Breast epithelium (tissue), 4 donors: ENCODE results near the gene CIBAR2. TPM values are rescaled to one million over a fixed set of nuclear protein-coding genes. Genes with fewer than 3 reads are reported as not detected.

Experiments
- DNase-seq, 2 donors: peaks; one replicate each; pipeline ENCODE4 v3.0.0-alpha.2; 2019; ENCODE audit warnings: low spot score in 2 of 2
- H3K27ac ChIP-seq, 2 donors: fragments of 200-600 bp; sonication (generic) in 1 of 2; one replicate each; pipeline ENCODE4 v1.5.1; 2016 to 2019; ENCODE audit warnings: mild to moderate bottlenecking in 1 of 2
- H3K27me3 ChIP-seq, 2 donors: fragments of 200-600 bp; sonication (generic) in 1 of 2; one replicate each; pipeline versions ENCODE4 v1.5.1 to v1.6.0; 2017 to 2019; ENCODE audit warnings: control low read depth in 1 of 2, mild to moderate bottlenecking in 1 of 2
- H3K36me3 ChIP-seq: fragments of 200-600 bp; one replicate; pipeline ENCODE4 v1.5.1; 2019
- H3K4me1 ChIP-seq, 2 donors: fragments of 200-600 bp; sonication (generic); one replicate each; pipeline ENCODE4 v1.5.1; 2016 to 2019; ENCODE audit warnings: control low read depth in 1 of 2
- H3K4me3 ChIP-seq, 3 donors: fragments of 200-600 bp; sonication (generic); 1 replicate in 2 of 3; 2 replicates in 1 of 3; pipeline ENCODE4 v1.5.1; 2016 to 2019; ENCODE audit warnings: mild to moderate bottlenecking in 3 of 3, moderate library complexity in 2 of 3
- H3K9me3 ChIP-seq, 2 donors: fragments of 200-600 bp; sonication (generic) in 1 of 2; one replicate each; pipeline ENCODE4 v1.5.1; 2016 to 2019; ENCODE audit warnings: control low read depth in 1 of 2
- POLR2A ChIP-seq: fragments of 450-650 bp; IDR thresholded peaks from one replicate; pipeline ENCODE4 v1.6.1; 2016; ENCODE audit warnings: antibody characterized with exemption, mild to moderate bottlenecking, moderate library complexity
- POLR2AphosphoS5 ChIP-seq, 3 donors: sonication (generic); formaldehyde crosslinking; IDR thresholded peaks; one replicate each; pipeline ENCODE4 v1.6.1; 2017; ENCODE audit warnings: antibody characterized with exemption in 3 of 3
- intact Hi-C: fragments of 100-400 bp; cut with DNase I; formaldehyde crosslinking; loops from one replicate; pipeline ENCODE4 v1.15.1; 2023; ENCODE audit warnings: low total_unique reads
- total RNA-seq, 3 donors: library from RNA; depleted of rRNA; stranded (reverse); fragments of >200 nt; gene quantifications; one replicate each; pipeline ENCODE4 v1.1.0, GENCODE V29; 2016
- TF ChIP-seq, protein P1 (sequence below), 3 donors: fragments of 450-650 bp; IDR thresholded peaks; one replicate each; pipeline ENCODE4 v1.5.1; 2016 to 2017; ENCODE audit warnings: antibody characterized with exemption in 3 of 3, mild to moderate bottlenecking in 3 of 3, moderate library complexity in 3 of 3

Gene CIBAR2
- total RNA-seq, 3 donors from 2014 or later: not detected

DNA sequence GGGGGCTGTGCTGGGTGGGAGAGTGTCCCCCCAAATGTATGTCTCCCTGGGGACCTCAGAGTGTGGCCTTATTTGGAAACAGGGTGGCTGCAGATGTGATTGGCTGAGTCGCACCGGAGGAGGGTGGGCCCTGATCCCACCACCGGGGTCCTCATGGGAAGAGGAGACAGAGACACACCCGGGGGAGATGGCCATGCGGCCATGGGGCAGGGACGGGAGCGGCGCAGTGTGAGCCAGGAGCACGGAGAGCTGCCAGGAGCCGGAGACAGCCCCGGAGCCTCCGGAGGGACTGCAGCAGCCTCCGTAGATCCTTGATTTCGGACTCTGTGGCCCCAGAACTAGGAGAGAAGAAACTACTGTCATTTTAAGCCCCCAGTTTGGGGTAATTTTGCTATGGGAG, 1.6 kb upstream of the CIBAR2 start:
- no peaks in the 10 kb centered on the region for H3K36me3 ChIP-seq
- intact Hi-C loops: loop anchor here (10.0 kb wide), 1 partner anchor 131 kb away; no protein-coding TSS in a partner anchor
- no peak for DNase-seq
- no peaks in the 10 kb centered on the region for H3K4me1 ChIP-seq
- TF ChIP-seq POLR2AphosphoS5 (IDR thresholded peaks at IDR 0.05) (no peak), POLR2A (no peak)
- no peak overlapping the region for H3K4me3 ChIP-seq
- H3K27me3 ChIP-seq: no peaks in the 10 kb centered on the region
- H3K9me3 ChIP-seq: no peaks in the 10 kb centered on the region
- H3K27ac ChIP-seq: no peak overlapping the region

DNA sequence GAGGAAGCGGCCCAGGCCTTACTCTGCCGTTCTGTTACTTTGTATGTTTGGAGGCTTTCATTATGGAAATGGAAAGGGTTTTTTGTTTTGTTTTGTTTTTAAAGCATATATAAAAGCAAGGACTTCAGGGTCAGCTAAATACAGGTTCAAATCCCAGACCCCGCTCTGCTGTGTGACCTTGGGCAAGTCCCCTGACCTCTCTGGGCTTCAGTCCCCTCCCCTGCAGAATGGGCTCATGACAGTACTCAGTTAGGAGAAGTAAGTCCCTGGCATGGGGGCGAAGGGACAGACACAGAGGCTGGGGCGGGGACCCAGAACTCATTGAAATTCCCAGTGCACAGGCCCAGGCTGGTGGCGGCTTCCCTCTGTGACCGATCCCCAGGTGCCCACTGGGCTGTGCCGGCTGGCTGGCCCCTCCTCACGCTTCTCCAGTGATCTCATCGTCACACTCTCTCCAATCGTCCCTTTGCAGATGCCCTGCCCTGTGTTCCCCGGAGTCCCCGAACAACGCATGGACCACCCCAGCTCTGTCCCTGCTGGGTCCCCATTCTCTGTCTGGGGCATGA, 979 bp upstream of the CIBAR2 start:
- H3K36me3 ChIP-seq: no peaks in the 10 kb centered on the region
- TF ChIP-seq POLR2AphosphoS5 (IDR thresholded peaks at IDR 0.05) (no peak), POLR2A (no peak)
- TF ChIP-seq, protein P1, sequence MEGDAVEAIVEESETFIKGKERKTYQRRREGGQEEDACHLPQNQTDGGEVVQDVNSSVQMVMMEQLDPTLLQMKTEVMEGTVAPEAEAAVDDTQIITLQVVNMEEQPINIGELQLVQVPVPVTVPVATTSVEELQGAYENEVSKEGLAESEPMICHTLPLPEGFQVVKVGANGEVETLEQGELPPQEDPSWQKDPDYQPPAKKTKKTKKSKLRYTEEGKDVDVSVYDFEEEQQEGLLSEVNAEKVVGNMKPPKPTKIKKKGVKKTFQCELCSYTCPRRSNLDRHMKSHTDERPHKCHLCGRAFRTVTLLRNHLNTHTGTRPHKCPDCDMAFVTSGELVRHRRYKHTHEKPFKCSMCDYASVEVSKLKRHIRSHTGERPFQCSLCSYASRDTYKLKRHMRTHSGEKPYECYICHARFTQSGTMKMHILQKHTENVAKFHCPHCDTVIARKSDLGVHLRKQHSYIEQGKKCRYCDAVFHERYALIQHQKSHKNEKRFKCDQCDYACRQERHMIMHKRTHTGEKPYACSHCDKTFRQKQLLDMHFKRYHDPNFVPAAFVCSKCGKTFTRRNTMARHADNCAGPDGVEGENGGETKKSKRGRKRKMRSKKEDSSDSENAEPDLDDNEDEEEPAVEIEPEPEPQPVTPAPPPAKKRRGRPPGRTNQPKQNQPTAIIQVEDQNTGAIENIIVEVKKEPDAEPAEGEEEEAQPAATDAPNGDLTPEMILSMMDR (IDR thresholded peaks at IDR 0.05): no peak
- H3K9me3 ChIP-seq: no peaks in the 10 kb centered on the region
- no peak overlapping the region for H3K4me3 ChIP-seq
- H3K27me3 ChIP-seq: no peaks in the 10 kb centered on the region
- DNase-seq: no peak
- H3K4me1 ChIP-seq: no peaks in the 10 kb centered on the region
- intact Hi-C loops: loop anchor here (10.0 kb wide), 1 partner anchor 132 kb away; no protein-coding TSS in a partner anchor
- H3K27ac ChIP-seq: no peak overlapping the region

DNA sequence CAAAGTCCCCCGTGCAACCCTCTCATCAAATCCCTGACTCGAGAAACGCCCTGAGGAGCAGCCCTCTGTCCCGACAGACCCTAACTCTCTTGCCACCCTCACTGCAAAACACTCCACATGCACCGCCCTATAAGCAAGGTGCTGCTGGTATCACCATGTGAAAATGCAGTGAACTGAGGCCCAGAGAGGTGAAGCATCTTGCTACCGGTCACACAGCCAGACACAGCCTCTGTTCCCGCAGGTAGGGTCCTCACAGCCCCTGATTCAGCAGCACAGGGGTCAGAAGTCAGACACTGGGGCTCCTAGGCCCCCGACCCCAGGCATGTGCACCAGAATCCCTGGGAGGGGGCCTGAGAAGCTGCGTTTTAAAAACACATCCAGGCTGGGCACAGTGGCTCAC, 1.1 kb downstream of the CIBAR2 start:
- intact Hi-C loops: loop anchor here (10.0 kb wide), 1 partner anchor 134 kb away; no protein-coding TSS in a partner anchor
- Histone ChIP-seq H3K27me3 (no peaks in the 10 kb centered on the region), H3K27ac (no peak overlapping the region), H3K4me3 (no peak overlapping the region), H3K9me3 (no peaks in the 10 kb centered on the region), H3K36me3 (no peaks in the 10 kb centered on the region), H3K4me1 (no peaks in the 10 kb centered on the region)
- TF ChIP-seq POLR2AphosphoS5 (IDR thresholded peaks at IDR 0.05) (no peak), POLR2A (no peak)
- TF ChIP-seq, protein P1 (IDR thresholded peaks at IDR 0.05): no peak
- DNase-seq: no peak

DNA sequence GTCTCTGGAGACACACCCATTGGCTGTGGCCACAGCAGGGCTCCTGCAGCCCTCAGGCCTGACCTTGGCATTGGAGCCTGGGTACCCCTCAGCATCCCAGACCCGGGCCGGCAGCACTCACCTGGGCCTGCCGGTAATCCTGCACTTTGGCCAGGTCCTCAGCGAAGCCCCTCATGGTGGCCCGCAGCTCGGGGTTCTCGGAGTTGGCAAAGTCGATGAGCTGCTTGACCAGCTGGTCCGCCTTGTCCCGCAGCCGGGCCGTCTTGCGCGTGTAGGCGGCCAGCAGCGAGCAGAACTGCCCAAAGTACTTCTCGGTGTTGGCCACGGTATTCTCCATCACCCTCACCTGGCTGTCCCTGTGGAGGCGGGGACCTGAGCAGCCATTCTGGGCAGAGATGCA, 2.2 kb downstream of the CIBAR2 start:
- Histone ChIP-seq H3K9me3 (no peaks in the 10 kb centered on the region), H3K27ac (no peak overlapping the region), H3K27me3 (no peaks in the 10 kb centered on the region), H3K36me3 (no peaks in the 10 kb centered on the region), H3K4me3 (no peak overlapping the region), H3K4me1 (no peaks in the 10 kb centered on the region)
- no peak for DNase-seq
- intact Hi-C loops: loop anchor here (10.0 kb wide), 1 partner anchor 135 kb away; no protein-coding TSS in a partner anchor
- TF ChIP-seq POLR2AphosphoS5 (IDR thresholded peaks at IDR 0.05) (no peak), POLR2A (no peak)
- TF ChIP-seq, protein P1 (IDR thresholded peaks at IDR 0.05): no peak

DNA sequence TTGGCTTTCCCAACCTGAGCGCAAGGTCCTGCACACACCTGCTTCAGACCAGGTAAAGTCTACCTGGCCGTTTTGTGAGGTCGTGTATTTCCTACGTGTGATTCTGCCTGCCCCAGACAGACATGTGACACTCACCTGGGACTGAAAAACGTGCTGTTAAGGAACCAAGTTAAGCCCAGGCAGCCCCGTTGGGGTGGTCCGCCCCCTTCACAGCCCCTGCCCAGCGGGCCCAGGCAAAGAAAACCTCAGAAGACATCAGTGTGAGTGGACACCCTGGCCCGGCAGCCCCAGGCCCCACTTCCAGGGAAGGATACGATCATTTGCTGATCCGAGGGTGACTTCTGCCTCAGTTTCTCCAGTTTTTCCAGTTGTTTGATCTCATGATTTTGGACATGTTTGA, 4.7 kb downstream of the CIBAR2 start:
- no peaks in the 10 kb centered on the region for H3K27me3 ChIP-seq
- TF ChIP-seq POLR2A: no peak
- no peaks in the 10 kb centered on the region for H3K36me3 ChIP-seq
- DNase-seq: no peak
- H3K27ac ChIP-seq: no peak overlapping the region
- no peak overlapping the region for H3K4me3 ChIP-seq
- no peaks in the 10 kb centered on the region for H3K9me3 ChIP-seq
- H3K4me1 ChIP-seq: no peaks in the 10 kb centered on the region
- intact Hi-C loops: no loop called here

DNA sequence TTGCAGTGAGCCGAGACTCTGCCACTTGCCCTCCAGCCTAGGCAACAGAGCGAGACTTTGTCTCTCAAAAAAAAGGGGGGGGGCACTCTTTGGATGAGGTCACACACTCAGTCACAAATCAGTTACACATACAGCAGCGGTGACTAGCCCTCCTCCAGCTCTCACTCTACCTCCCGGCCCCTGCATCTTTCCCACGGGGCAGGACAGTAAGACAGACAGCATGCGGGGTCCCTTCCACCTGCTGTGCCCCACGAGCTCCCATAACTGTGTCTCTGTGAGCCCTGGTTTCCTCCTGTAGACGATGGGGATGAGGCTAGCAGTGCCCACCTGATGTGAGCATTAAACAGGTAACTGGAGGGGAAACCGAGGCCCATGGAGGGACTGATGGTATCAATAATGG, 5.2 kb downstream of the CIBAR2 start:
- TF ChIP-seq POLR2A (no peak), POLR2AphosphoS5 (IDR thresholded peaks at IDR 0.05) (no peak)
- TF ChIP-seq, protein P1 (IDR thresholded peaks at IDR 0.05): no peak
- intact Hi-C loops: no loop called here
- Histone ChIP-seq H3K4me3 (no peak overlapping the region), H3K4me1 (no peaks in the 10 kb centered on the region), H3K9me3 (no peaks in the 10 kb centered on the region), H3K36me3 (no peaks in the 10 kb centered on the region), H3K27me3 (no peaks in the 10 kb centered on the region), H3K27ac (no peak overlapping the region)
- no peak for DNase-seq
